NCI-H146 treated with DMSO at 0.1 percent for 48 hours (cell line): ENCODE data around the gene CHRNA10.

Source experiments
- DNase-seq: peaks from one replicate; lab custom pipeline; 2025; ENCODE audit not compliant: unreplicated experiment; lab: John Stamatoyannopoulos, UW

CHRNA10 gene, protein sequence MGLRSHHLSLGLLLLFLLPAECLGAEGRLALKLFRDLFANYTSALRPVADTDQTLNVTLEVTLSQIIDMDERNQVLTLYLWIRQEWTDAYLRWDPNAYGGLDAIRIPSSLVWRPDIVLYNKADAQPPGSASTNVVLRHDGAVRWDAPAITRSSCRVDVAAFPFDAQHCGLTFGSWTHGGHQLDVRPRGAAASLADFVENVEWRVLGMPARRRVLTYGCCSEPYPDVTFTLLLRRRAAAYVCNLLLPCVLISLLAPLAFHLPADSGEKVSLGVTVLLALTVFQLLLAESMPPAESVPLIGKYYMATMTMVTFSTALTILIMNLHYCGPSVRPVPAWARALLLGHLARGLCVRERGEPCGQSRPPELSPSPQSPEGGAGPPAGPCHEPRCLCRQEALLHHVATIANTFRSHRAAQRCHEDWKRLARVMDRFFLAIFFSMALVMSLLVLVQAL

DNA sequence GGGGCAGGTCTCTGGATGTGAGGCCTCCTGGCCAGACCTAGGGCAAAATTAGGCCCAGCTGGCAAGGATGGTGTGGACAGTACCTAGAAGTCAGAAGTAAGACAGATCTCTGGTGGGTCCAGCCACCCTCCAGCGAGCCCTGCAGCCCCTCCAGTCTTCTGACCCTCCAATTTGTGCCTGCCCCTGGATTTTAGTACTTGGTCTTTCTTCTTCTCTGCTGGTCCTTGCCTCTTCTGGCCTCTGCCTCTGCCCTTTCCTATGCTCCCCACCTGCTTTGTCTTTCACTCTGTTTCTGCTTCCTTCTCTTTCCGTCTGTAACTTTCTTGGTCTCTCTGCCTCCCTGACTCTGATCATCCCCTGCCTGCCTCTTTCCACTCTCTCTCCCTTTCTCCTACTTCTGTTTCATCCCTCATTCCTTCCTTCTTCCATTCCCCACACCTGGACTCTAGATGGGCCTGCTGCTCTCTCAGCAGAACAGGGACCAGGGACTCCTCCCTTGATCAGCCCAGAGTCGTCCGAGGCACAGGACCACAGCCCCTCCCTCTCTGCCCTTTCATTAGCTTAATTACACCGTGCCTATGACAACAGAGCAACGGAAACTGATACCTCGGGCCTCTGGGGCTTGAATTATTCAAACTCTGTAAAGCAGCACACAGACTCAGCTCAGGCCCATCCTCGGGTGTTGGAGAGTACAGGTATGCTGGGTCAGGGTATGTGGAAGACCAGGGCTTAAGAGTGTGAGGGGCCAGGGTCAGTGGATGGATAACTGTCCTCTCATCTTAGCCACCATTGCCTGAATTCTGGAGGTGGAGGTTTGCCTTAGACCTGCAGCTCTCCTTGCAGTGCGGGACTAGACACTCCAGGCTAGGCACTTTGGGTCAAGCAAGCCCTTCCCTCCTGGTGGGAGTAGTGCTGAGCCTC, at the start of gene CHRNA10:
TSS of gene CHRNA10 (minus strand) at position 51 of the 921 bp plus-strand sequence. CDS start 72 bp downstream, outside the sequence.
- peak; percentile 4 for DNase-seq

DNA sequence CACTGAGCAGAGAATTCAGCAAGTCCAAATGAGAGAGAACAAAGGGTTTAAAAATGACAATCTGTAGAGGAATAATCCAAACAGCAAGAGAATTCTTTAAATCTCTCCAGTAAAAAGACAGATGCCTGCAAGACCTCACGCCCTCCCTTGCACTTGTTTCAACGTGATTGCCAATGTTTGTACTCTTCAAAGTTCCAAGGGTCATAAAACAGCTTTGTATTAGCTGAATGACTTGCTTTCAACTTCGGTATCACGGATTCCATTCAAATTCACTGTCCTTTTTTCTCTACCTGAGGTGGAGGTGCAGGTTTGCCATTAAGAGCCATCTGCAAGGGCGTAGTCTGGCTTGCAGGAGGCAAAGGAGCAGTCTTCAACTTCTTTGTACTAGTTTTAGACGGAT, 41.1 kb upstream of the CHRNA10 start:
- no peak for DNase-seq

DNA sequence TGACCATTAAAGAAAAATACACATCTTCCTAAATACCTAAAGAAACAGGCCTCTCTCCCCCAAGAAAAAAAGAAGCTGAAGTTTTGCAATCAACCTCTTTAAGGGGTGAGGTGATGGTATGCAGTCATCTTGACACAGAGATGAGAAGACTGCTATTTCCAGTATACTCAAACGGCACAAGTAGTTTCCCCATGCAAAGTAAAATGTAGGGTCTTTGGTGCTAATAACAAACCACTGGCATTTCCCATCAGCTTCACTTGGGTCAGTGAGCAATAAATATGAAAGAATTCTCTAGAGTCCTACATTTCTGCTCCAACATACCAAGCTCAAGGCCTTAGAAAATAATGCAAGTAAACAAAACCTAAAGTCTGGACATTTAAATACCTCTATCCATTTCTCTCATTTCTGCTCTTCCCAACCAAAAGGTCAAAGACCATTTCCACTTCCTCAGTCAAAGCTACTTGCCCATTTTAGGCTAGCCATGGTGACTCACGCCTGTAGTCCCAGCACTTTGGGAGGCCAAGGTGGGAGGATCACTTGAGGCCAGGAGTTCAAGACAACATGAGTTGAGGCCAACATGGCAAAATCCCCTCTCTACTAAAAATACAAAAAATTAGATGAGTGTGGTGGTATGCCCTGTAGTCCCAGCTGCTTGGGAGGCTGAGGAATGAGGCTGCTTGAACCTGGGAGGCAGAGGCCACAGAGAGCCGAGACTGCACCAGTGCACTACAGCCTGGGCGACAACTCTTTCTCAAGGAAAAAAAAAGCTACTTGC, 39.5 kb upstream of the CHRNA10 start:
- no peak for DNase-seq

DNA sequence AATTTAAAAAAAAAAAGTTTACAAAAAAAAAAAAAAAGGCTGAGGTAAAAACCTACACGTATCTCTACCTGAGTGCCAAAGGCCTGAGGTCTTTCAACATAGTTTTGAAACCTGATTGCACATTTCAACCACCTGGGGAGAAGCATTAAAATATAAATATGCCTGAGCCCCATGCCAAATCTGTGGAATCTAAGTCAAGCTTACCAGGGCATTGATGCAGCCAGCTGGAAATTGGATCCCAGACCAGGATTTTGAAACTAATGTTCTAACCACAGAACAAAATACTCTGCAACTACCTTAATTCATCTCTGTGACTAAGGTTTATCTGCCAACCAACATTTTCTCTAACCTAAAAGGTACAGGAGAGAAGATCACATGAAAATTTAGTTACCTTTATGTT, 38.8 kb upstream of the CHRNA10 start:
- DNase-seq, result no peak

DNA sequence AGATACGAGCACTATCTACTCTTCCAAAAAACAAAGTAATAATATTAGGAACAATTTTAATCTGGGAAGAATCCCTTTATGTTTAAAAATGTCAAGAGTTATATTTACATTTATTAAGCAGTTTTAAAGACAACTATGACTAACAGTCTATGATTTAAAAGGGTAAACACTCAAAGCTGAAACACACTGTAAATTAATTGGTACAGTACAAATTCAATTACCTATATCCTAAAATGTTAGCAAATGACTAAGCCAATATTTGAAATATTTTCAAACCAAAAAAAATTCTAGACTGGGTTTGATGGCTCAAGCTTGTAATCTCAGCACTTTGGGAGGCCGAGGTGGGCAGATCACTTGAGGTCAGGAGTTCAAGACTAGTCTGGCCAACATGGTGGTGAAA, 36.0 kb upstream of the CHRNA10 start:
- DNase-seq, result no peak

DNA sequence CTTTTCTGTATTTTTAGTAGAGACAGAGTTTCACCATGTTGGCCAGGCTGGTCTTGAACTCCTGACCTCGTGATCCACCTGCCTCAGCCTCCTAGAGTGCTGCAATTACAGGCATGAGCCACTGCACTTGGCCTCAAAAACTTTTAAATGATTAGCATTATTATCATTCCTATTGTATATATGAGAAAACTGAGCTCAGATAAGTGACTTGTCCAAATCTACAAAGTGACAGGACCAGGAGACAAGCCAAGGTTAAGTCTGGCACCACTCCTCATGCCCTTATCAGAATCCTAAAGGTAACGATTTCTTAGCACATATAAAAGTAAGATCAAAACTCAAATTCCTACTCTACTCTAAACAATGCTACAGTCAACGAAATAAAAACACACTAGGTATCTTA, 32.2 kb upstream of the CHRNA10 start:
- DNase-seq, result no peak

DNA sequence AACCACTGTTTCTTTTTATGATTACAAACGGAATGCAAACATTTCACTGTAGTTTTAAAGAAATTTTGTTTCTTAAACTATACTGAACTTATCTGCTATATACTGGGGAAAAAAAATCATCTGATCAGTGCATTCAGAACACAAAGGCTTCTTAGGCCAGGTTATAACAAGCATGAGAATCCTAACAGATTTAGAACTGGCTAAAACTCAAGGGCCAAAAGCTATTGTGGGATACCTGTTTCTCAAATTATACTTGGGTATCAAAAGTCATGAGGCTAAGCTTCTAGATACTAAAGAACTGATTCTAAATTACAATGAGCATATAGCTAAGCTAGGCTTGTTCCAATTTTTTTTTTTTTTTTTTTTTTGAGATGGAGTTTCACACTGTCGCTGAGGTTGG, 29.7 kb upstream of the CHRNA10 start:
- DNase-seq, result no peak

DNA sequence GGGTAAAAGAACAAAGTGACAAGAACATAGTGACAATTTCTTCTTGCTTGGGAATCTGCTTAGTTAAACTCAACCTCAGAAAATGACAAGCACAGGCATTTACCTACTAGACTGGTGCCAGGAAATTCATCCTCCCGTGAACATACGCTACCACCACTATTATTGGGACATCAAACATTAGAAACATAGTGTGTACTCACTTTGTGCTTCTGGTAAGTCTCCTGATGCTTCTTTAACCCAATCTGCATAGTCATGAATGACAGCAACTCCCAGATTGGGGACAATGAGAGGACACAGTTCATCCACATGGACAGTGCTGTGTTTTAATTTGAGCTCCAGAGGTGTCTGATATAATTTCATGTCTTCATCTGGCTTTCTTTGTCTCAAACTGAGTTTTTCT, 29.2 kb upstream of the CHRNA10 start:
- DNase-seq, result no peak

DNA sequence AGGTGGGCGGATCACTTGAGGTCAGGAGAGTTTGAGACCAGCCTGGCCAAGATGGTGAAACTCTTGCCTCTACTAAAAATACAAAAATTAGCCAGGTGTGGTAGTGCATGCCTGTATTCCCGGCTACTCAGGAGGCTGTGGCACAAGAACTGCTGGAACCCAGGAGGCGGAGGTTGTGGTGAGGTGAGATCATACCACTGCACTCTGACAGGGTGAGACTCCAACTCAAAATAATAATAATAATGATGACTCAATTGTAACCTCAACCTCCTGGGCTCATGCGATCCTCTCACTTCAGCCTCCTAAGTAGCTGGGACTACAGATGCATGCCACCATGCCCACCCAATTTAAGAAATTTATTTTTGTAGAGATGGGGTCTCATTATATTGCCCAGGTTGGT, 15.6 kb upstream of the CHRNA10 start:
- DNase-seq, result no peak

DNA sequence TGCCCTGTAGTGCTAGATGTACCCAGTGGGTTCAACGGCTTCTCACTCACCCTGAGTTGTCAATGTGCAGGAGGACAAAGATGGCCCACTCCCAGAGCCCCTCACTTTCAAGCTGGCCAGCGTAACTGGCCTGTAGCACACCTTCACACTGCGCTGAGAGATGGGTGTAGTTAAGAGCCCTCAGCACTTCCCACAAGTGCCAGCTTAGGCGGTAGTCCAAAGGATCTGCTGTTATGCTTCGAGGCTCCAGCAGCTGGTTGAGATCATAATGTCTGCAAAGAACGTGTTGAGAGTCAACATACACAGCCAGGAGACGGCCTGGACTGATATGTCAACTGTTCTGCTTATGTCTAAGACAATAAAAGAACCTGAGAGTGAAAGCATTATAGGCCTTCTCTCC, 14.7 kb upstream of the CHRNA10 start:
- no peak for DNase-seq

DNA sequence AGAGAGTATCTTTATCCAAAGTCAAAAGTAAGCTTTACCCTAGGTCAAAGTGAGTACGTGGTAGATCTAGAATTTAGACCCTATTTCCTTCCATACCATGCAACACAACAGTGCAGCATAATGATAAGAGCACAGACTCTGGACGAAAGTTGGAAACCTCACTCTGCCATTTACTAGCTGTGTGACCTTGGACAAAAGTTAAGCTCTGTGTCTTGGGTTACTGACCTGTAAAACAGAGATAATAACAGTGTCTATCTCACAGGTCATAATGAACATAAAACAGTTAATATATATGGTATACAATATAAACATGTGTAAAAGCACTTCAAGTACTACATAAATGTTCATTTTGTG, 13.6 kb upstream of the CHRNA10 start:
- no peak for DNase-seq

DNA sequence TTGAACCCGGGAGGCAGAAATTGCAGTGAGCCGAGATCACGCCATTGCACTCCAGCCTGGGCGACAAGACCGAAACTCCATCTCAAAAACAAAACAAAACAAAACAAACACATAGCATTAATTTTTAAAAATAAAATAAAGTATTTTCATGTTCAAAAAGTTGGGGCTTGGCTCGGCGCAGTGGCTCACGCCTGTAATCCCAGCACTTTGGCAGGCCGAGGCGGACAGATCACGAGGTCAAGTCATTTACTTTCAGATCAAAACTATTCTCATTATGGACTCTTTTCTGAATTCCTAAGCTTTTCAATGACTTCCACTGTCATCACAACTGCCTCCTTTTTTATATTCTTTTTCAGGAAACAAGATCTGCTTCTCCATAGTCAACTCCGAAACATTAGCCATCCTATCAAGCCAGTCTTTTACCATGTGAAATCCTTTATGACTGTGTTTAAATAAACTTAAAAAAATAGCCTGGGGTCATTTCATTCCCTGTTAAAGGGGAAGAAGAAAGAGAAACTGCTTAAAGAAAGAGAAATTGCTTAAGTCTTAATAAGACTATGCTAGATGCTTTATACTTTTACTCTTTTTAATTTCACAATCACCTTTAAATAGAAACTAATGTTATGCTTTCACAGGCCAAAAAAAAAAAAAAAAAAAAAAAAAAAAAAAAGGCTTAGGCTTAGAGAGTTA, 13.1 kb upstream of the CHRNA10 start:
- DNase-seq, result no peak

DNA sequence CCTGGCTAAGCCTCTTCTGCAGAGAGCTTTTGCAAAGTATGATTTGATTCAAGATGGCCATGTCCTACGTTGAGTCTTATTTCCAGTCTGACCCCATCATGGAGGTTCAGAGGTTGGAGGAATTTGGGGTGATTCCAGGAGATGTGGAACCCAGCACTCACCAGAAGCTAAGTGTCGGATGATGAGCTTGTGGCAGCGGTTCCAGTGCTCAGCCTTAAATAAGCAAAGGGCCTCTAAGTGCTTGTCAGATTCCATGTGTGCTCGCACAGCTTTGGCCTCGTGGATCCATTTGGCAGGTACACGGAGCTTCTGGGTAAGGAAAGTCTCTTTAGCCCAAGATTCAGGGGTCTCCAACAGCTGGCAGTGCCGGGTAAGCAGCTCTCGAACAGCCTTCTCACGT, 11.9 kb upstream of the CHRNA10 start:
- no peak for DNase-seq

DNA sequence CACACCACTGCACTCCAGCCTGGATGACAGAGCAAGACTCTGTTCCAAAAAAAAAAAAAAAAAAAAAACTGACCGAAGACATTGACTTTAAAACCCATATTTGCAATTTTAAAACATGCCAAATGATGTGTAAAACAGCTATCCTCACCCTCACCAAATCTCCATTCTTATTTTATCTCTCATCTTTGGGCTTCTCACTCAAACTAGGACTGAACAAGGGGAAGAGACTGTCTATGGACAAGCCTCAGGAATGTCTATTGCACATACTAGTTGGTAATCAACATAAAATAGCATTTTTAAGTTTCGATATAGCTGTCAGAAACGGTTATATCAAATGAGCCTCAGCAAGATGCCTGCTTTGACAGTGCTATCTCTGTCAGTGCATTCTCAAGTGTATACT, 7.9 kb upstream of the CHRNA10 start:
- DNase-seq, result no peak

DNA sequence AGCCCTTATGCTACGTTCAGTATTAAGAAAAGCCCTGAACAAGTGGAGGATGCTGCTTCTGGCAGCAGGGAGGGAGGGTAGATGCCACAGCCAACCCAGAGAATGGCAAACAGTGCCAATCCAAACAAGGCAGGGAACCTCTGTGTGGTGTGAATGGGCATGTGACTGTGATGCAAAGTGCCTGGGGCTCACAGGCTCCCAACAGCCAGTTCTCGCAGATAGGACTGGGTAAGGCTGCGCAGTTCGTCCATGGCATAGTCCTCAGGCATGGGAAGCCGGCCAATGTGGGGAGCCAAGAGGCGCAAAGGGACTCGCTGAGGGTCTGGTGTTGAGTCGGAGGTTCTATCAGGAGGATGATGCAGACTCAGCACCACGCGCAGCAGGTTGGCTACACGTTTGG, 4.8 kb upstream of the CHRNA10 start:
- DNase-seq, result no peak

DNA sequence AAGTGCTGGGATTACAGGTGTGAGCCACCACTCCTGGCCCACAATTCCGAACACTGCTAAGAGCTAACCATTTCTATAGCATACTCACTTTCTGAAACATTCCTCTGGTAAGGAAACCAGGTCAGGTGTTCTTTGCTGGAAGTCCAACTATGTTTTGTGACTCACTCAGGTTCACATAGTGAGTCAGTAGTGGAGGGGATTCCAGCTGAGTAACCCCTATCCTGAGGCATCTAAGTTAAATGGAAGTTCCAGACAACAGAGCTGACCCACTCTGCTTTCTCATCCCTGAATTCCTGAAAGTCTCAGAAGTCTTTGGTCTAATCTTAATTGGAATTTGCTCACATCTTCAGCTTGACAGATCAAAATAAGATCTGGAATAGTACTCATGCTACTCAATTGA, 3.0 kb upstream of the CHRNA10 start:
- no peak for DNase-seq

DNA sequence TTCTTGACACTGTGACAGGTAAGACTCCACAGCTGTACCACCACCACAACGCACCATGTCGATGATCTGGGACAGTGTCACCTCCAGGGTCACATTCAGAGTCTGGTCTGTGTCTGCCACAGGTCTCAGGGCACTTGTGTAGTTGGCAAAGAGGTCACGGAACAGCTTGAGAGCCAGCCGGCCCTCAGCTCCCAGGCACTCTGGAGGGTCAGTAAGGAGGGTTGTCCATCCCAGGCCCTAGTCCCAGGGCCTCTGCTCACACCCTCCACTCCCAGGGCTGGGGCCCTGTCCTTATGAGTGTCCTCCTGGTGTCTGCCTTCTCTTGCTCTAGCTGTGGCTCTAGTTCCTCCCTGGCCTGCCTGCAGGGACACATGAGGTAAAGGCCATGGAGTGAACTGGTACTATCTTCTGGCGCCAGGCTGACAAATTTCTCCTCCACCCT, 1.4 kb downstream of the CHRNA10 start:
- no peak for DNase-seq

DNA sequence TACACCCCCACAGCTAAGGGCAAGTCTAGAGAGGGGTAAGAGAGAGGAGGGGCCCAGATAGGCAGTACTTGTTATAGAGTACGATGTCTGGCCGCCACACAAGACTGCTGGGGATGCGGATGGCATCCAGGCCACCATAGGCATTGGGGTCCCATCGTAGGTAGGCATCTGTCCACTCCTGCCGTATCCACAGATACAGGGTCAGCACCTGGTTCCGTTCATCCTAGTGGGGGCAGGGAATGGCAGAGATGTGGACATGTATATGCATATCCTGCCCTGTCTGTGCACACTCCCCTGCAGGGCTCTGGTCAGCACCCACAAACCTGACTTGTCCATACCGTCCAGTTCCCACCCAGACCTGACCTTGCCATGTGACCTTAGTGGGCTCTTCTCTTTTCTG, 2.1 kb downstream of the CHRNA10 start:
- no peak for DNase-seq

DNA sequence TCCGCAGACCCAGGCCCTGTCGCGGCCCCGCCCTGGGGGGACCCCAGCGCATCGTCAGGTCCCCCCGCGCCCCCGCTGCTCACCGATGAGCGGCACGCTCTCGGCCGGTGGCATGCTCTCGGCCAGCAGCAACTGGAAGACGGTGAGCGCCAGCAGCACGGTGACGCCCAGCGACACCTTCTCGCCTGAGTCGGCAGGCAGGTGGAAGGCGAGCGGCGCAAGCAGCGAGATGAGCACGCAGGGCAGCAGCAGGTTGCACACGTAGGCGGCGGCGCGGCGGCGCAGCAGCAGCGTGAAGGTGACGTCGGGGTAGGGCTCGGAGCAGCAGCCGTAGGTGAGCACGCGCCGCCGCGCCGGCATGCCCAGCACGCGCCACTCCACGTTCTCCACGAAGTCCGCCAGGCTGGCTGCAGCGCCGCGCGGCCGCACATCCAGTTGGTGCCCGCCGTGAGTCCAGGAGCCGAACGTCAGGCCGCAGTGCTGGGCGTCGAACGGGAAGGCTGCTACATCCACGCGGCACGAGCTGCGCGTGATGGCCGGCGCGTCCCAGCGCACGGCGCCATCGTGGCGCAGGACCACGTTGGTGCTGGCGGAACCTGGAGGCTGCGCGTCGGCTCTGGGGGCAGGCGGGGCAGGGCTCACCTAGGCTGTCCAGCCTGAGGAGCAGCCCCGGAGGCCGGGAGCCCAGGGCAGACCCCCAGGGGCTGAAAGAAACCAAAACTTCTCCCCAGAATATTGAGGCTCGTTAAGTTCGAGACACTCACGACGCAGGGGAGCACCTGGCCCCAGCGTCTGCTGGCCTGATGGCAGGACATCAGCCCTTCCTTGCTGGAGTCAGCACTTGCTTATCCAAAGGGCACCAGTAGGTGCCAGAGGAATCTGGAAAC, 3.8 kb downstream of the CHRNA10 start:
- no peak for DNase-seq

DNA sequence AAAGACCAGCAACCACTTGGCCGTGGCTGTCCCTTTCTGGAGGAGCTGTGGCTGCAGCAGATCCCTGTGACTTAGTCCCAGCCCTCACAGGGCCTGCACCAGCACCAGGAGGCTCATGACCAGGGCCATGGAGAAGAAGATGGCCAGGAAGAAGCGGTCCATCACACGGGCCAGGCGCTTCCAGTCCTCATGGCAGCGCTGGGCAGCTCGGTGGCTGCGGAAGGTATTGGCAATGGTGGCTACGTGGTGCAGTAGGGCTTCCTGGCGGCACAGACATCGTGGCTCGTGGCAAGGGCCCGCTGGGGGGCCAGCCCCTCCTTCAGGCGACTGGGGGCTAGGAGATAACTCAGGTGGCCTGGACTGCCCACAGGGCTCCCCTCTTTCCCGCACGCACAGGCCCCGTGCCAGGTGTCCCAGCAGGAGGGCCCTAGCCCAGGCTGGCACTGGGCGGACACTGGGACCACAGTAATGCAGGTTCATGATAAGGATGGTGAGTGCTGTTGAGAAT, 5.1 kb downstream of the CHRNA10 start:
- no peak for DNase-seq
